Measurements from ENCODE around the gene PLEKHG3.

PLEKHG3 gene

DNA sequence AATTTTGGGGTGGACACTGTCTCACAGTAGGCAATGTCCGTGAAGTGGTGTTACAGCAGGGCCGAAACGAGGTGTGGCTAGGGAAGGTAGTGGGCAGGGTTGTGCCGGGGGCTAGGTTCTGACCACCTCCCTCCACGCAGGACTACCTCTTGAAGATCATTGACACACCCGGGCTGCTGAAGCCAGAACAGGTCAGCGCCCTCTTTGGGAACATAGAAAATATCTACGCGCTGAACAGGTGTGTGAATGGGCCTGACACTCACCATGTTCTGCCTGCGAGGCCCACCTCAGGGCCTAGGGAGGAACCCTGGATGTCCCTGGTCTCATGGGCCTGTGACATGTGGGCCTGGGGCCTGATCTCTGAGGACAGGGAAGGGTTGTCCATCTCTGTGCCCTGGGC is 24.6 kb downstream of the PLEKHG3 start:
- DNase-seq: no peak

DNA sequence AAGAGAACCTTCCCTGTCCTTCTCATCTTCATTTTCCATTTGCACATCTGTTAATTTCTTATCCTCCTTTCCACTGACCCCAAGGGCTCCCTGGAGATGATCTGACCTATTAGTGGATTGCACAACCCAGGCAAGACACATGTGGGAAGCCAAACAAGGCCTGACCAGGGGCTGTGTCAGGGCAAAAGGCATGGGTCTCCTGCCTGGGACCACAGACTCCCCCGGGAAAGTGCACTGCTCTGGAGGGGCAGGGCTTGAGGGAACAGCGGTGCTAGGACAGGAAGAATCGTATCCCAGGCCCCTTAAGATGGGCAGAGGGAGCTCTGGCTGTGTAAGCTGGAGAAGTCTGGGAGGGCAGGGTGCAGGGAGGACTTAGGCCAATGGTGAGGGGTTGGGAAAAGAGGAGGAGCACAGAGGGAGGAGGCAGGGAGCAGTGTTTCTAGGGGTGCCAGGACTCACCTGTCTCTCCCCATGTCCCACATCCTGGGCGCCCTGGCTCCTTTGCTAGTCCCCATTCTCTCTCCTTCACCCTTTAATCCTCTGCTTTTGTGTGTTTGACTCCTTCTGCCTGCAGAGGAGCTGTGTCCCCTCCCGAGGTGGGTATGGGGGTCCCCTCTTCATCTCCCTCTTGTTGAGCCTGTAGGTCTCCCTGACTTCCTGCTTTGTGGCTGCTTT is 25.3 kb downstream of the PLEKHG3 start:
- DNase-seq: no peak

DNA sequence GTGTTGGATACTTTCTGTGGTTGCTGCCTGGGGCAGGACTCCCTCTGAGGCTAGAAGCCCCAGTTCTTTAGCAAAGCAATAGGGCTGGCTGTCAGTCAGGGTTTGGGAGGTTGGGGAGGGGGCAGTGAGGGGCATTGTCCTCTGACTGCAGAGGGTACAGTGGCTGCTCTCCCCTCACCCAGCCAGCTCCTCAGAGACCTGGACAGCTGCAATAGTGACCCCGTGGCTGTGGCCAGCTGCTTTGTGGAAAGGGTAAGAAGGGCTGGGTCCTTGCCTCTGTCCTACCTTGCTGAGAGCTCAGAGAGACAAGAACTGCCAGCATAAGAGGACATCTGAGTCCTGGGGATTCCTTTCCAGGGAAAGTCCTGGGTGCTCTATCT is 25.8 kb downstream of the PLEKHG3 start:
- DNase-seq: no peak

DNA sequence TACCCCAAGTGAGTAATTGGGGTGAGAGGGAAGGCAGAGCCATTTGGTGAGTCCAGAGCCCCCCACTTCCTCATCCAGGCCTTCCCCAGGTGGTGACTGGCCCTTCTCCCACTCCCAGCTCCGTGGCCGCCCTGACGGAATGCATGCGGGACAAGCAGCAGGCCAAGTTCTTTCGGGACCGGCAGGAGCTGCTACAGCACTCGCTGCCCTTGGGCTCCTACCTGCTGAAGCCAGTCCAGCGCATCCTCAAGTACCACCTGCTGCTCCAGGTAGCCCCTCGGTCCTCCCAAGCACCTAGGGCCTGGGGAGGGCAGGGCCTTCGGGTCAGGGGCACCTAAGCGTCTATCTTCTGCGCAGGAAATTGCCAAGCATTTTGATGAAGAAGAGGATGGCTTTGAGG is 26.5 kb downstream of the PLEKHG3 start:
- no peak for DNase-seq

DNA sequence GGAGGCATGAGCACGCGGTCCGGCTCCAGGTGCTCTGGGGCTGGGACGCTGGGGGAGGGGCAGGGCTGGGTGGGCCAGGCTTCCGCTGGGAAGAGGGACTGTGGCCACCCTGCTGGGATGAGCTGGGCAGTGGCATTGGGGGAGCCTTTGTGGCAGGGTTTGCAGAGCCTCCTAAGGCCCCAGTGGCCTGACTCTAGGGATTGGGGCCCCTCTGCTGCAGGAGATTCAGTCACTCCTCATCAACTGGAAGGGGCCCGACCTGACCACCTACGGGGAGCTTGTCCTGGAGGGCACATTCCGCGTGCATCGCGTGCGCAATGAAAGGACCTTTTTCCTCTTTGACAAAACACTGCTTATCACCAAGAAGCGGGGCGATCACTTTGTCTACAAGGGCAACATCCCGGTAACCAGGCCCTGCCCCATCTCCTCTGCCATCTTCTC is 26.9 kb downstream of the PLEKHG3 start:
- DNase-seq: no peak

DNA sequence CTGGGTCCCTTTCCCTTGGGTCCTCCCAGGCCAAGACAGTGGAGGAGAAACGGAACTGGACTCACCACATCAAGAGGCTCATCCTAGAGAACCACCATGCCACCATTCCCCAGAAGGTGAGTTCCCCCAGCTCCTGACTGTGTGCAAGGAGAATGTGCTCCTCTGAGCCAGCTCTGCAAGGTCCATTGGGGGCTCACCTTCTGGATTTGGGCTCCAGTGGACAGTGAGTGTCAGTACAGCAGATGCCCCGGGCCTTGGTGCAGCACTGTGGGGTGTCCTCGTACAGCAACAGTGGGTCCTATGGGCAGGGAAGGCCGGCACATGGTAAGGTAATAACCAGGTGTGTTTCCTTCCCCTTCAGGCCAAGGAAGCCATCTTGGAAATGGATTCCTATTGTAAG is 27.8 kb downstream of the PLEKHG3 start:
- DNase-seq: no peak

DNA sequence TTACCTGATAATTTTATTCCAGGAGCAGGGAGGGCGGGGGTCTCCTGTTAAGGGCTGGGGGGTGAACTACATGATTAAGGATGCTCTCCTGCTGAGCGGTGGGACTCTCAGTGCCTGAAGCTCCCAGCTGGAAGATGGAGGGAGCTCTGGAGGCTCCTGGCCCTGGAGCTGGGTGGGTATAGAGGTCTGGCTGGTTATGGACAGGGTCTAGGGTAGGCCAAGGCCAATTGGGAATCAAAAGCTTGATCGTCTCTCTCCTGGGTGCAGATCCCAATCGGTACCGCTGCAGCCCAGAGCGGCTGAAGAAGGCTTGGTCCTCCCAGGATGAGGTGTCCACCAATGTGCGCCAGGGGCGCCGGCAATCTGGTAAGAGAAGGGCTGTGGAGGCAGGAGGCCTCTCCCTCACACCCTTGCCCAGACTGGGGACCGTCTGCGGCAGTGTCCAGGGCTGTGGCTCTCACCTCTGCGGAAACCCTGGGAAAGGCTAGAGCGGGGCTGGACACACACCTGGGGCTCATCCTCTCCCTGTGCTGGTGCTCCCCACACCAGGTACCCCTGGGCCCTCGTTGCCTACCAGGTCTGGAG is 28.4 kb downstream of the PLEKHG3 start:
- DNase-seq: no peak

DNA sequence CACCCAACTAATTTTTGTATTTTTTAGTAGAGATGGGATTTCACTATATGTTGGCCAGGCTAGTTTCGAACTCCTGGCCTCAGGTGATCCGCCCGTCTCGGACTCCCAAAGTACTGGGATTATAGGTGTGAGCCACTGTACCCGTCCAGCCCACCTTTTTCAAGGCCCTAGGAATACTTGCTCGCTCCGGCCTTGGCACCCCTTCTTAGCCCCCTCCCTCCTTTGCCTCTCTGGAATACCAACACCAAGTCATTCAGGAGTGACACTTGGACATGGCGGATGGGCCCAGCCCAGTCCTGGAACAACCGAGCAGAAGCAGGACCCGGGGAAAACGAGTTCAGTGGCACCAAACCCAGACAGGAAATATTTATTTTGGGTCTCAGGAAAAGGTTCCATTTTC is 29.1 kb downstream of the PLEKHG3 start:
- no peak for DNase-seq

DNA sequence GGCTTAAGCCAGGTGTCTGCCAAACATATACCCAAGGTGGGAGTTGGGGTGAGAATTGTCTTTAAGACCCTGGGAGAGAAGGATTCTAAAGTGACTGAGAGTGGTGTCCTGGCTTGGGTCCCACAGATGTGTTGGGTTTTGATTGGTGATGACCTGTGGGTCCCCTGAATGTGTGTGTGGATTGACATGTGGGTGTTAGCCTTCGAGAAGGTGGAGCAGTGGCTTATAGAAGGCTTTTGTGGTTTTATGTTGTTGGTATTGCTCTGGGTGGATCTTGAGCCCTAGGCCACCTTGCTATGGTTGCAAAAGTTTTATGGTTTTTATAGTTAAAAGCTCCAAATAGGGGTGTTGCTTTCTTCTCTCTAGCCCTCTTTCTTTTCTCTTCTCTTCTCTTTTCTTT is 29.7 kb downstream of the PLEKHG3 start:
- DNase-seq: no peak

DNA sequence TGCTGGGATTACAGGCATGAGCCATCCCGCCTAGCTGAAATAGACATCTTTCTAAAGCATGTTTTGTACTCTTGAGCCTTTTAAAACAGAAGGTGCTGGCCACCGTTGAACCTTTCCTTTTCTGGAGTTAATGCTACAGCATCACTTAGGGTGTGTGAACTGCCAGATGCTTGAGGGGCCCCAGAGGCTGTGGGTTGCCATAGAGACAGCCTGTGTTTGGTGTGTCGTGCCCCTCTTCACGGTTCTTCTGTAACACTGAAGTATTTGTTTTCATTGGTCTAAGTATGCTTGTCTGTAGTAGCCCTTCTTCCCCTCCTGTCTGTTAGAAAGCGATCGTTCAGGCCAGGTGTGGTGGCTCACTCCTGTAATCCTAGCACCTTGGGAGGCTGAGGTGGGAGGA is 30.8 kb downstream of the PLEKHG3 start:
- DNase-seq: no peak

DNA sequence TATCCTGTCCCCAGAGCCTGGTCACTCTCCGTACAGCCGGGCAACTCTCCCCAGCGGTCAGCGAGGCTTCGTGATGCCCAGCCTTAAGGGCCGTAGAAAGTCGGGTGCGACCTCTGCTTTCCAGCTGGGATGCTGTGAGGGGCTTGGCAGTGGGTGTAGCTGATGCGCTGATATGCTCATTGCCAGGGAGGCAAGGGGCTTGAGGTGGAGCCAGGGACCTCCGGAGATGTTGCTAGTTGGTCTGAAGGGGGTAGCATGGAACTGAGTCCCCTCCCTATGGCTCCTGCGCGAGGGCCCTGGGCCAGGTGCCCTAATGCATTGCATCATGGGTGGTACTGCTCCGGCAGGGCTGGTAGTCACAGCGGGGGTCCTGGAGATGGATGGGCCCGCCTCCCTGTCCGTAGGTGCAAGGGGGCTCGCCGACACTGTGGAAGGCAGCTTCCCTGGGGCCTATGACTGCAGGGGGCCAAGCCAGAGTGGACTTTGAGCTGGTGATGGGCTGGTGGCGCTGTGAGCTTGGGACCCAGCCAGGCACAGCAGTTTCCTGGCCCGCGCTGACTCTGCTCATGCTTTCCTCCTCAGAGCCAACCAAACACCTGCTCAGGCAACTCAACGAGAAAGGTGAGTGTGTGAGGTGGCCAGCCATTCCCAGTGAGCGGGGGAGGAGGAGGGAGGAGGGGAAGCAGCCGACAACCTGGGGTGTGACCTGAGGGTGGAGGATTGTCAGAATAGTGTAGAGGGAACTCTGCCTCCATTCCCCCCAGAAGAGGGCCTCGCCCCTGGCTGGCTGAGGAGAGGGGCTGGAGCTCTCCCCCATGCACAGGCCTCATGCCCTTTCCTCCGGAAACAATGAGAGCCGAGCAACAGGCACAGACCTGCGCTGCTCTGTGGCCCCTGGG is 32.3 kb downstream of the PLEKHG3 start:
- no peak for DNase-seq

DNA sequence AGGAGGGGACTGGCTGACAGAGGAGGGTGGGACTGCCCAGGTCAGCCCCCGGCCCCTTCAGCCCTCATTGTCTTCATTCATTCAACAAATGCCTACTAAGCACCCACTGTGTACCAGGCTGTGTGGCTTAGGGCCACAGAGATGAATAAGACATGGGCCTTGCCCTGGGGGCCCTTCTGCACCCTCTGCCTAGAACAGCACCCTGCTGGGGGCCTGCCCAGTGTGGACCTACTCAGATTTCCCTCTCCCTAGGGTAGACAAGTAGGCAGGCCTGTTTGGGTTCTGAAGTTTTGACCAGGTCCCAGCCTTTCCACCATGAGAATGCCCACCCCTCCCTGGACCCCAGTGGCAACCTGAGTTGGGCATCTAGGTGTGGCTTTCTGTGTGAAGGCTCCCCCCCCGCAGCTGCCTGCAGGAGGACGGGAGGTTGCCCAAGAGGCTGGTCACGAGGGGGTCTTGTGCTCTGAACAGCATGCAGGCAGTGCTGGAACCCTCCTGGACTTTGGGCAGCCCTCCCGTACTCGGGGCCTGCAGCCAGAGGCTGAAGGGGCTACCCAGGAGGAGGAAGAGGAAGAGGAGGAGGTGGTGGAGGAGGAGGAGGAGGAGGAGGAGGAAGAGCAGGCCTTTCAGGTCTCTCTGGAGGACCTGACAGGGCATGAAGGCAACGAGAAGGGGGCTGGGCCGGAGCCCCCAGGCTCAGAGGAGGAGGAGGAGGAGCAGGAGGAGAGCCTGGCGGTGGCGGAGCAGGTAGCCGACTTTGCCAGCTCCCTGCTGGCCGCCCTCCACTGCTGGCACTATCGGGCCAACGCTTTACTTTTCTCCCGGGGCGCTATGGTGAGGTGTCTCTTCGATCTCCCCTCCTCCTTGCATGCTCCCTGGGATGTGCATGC is 33.4 kb downstream of the PLEKHG3 start:
- no peak for DNase-seq

DNA sequence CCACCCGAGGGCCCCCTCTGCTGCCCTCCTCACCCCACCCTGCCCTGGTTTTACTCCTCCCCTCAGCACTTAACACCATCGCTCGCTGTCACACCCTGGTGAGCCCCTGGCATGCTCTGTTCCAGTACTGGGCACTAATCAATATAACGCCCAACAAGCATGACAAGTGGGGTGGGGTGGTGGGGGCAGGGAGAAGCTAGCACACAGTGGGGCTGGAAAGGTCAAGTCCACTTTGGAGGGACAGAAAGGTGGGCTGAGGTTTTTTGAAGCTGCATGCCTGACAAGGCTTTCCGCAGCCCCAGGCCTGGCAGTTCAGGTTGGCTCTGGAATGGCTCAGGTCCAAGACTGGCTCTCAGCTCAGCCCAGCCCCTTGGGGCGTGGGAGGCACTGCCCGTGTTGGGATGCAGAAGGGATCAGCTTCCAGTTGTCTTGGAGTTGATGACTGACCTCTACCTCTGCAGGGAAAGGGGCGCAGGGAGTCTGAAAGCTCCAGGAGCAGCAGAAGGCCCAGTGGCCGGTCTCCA is 34.1 kb downstream of the PLEKHG3 start:
- no peak for DNase-seq

DNA sequence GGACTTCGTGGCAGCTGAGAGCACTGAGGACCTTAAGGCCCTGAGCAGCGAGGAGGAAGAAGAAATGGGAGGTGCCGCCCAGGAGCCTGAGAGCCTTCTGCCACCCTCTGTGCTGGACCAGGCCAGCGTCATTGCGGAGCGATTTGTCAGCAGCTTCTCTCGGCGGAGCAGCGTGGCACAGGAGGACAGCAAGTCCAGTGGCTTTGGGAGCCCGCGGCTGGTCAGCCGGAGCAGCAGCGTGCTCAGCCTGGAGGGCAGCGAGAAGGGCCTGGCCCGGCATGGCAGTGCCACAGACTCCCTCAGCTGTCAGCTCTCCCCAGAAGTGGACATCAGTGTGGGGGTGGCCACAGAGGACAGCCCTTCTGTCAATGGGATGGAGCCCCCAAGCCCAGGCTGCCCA is 37.0 kb downstream of the PLEKHG3 start:
- DNase-seq: no peak

DNA sequence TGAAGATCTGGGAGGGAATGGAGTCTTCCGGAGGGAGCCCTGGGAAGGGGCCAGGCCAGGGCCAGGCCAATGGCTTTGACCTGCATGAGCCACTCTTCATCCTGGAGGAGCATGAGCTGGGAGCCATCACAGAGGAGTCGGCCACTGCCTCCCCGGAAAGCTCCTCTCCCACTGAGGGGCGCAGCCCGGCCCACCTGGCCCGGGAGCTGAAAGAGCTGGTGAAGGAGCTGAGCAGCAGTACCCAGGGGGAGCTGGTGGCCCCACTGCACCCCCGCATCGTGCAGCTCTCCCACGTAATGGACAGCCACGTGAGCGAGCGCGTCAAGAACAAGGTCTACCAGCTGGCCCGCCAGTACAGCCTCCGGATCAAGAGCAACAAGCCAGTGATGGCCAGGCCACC is 37.7 kb downstream of the PLEKHG3 start:
- DNase-seq: no peak

DNA sequence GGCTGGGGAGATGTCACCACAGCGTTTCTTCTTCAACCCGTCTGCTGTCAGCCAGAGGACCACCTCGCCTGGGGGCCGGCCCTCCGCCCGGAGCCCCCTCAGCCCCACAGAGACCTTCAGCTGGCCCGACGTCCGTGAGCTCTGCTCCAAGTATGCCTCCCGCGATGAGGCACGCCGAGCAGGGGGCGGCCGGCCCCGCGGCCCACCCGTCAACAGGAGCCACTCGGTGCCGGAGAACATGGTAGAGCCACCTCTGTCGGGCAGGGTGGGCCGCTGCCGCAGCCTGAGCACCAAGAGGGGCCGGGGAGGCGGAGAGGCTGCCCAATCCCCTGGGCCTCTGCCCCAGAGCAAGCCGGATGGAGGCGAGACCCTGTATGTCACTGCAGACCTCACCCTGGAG is 38.8 kb downstream of the PLEKHG3 start:
- no peak for DNase-seq

DNA sequence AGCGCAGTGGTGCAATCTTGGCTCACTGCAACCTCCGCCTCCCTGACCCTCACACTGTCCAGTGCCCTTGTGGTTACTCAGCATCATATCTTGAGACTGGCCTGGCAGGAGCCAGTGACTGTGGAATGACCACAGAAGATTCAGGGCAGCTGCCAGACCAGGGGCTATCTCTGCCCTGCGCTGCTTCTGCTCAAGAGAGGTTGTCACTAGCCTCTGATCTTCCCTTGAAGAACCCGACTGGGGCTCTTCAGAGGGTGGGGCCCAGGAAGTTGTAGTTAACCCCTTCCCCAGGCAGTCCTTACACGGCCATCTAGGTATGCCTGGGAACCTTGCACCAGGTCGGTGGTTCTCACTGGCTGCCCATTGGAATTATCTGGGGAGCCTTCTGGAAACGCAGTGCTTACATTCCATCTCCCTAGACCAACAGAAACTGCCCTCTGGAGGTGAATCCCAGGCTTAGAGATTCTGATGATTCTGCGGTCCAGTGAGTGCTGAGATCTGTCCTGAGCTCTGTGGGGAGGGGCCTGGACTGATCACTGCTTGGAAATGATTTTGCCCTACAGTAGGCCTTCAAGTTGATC is 41.4 kb downstream of the PLEKHG3 start:
- DNase-seq: no peak

DNA sequence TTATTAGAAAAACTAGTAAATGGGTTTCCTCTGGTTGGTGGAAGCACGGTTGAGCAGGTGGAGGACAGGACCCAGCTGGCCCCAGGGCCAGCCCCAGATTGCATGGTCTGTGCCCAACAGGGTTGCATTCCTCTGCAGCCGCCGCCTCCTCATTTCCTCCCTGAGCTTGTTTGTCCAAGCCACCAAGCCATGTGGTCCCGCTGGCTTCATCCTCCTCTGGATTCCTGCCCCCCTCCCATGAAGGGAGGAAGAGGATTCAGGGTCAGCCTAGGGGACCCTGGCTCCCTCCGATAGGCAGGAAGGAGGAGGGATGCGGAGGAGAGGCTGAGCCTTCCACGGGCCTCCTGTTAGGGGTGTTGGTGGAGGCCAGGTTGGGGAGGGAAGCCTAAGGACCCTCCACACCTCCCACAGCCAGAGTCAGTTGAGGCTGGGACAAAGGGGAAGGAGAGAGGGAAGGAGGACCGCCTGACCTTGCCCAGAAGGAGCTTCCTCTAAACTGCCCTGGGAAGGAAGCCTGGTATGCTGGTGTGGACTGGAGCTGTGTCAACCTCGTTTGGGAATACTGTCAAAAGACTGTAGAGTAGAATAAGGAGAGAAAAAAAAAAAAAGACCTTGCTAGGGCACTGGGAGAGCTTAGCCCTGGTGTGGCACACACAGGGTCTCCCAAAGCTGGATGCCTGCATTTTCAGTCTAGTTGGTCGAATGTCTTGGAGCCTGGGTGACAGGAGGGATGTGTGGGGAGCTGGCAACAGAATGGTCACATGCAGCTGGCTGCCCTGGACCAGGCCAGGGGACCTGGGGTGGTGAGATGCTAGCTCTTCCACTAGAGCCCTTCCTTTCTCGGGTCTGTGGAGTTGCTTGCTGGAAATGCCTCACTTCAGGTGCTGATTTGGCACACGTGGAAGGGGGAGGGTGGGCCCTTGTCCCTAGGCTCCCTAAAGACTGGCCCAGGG is 42.4 kb downstream of the PLEKHG3 start:
- no peak for DNase-seq

DNA sequence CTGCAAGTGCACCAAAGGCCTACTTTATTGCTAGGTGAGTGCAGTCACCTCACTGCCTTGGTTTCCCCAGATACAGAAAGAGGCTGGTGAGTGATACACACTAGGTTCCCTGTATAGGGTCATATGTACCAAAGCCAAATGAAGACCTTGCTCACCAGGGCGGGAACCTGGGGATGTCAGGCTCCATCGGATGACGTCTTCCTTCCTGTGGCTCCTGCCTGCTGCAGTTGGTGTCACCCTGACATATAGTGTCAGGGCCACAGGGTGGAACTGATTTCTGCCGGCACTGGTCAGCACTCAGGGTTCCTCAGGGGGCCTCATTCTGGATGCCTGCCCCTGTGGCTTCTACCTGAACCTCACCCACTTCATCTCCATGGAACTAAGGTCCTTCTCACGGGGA is 43.1 kb downstream of the PLEKHG3 start:
- no peak for DNase-seq

DNA sequence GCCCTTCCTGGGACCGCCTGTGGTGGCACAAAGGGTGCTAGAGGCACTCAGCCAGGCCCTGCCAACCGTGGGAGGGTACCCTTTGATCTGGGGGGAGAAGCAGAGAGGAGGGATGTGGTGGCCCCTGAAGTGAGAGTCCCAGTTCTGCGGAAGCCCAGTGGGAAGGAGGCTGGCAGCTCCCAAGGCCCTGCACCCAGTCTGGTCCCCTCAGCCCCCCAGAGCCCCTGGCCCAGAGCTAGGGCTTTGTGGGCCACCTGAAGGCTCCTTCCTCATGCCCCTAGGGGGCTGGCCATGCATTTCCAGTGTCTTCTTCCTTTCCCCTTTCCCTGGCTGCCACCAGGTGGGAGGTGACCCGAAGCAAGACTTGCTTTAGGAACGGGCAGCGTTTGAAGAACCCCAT is 44.3 kb downstream of the PLEKHG3 start:
- DNase-seq: no peak

Data from activated gamma-delta T cell (primary cell).